DND-41 (cell line): ENCODE measurements around the gene PFDN1.
A peak's percentile ranks its signal among the peaks of the same experiment; 100 is the strongest.

ENCODE experiments used
- ATAC-seq: fragments of 200-7000 bp; cut with Tn5 transposase; 3 replicates; pipeline ENCODE4 v1.9.1; 2021; ENCODE audit warnings: low read depth; ENCODE audit not compliant: insufficient read depth
- DNase-seq: peaks from one replicate; pipeline ENCODE4 v3.0.0-alpha.2; 2020
- H2AFZ ChIP-seq: 2 replicates; pipeline ENCODE4 v1.6.0; 2012; ENCODE audit warnings: low read depth, low read length
- H3K27ac ChIP-seq: 2 replicates; pipeline ENCODE4 v1.5.1; 2012; ENCODE audit warnings: low read length, inconsistent platforms
- H3K27me3 ChIP-seq: fragments of 200-600 bp; sonication (generic); 2 replicates; pipeline ENCODE4 v1.6.0; 2012; ENCODE audit warnings: low read length, mild to moderate bottlenecking, inconsistent platforms; ENCODE audit not compliant: insufficient read depth, poor library complexity
- H3K36me3 ChIP-seq: 2 replicates; pipeline ENCODE4 v1.5.1; 2012; ENCODE audit warnings: low read length, inconsistent platforms; ENCODE audit not compliant: insufficient read depth
- H3K4me1 ChIP-seq: 2 replicates; pipeline ENCODE4 v1.5.1; 2012; ENCODE audit warnings: mild to moderate bottlenecking, low read length; ENCODE audit not compliant: insufficient read depth
- H3K4me2 ChIP-seq: 2 replicates; pipeline ENCODE4 v1.6.0; 2012; ENCODE audit warnings: mild to moderate bottlenecking, moderate library complexity, low read length, inconsistent platforms; ENCODE audit not compliant: insufficient read depth
- H3K4me3 ChIP-seq, 2 experiments: fragments of 200-600 bp in 1 of 2; shearing (Covaris generic) in 1 of 2; 2 replicates each; pipeline ENCODE4 v1.5.1; 2012 to 2016; ENCODE audit warnings: inconsistent platforms in 2 of 2, low read length in 2 of 2, mild to moderate bottlenecking in 2 of 2, low read depth in 1 of 2, moderate library complexity in 1 of 2
- H3K79me2 ChIP-seq: 2 replicates; pipeline ENCODE4 v1.6.0; 2012; ENCODE audit warnings: low read length, inconsistent platforms; ENCODE audit not compliant: insufficient read depth
- H3K9ac ChIP-seq: 2 replicates; pipeline ENCODE4 v1.6.0; 2012; ENCODE audit warnings: low read depth, mild to moderate bottlenecking, inconsistent platforms, low read length, moderate library complexity
- H3K9me3 ChIP-seq: 2 replicates; pipeline ENCODE4 v1.5.1; 2012; ENCODE audit warnings: low read length, moderate library complexity, mild to moderate bottlenecking, inconsistent platforms; ENCODE audit not compliant: insufficient read depth, severe bottlenecking
- H4K20me1 ChIP-seq: 2 replicates; pipeline ENCODE4 v1.6.0; 2012; ENCODE audit warnings: low read length; ENCODE audit not compliant: insufficient read depth
- CTCF ChIP-seq: IDR thresholded peaks from 2 replicates; pipeline ENCODE4 v1.5.1; 2012; ENCODE audit warnings: borderline replicate concordance, low read length, moderate library complexity, mild to moderate bottlenecking; ENCODE audit not compliant: poor library complexity, severe bottlenecking; ENCODE audit errors: extremely low read depth
- EZH2 ChIP-seq: IDR thresholded peaks from 3 replicates; pipeline ENCODE4 v1.6.1; 2012; ENCODE audit warnings: borderline replicate concordance, low read depth, mild to moderate bottlenecking, moderate library complexity, low read length, inconsistent platforms; ENCODE audit not compliant: severe bottlenecking

Gene PFDN1

GRCh38 chr5:140298183-140298601 lies 4.7 kb downstream of the PFDN1 start:
- peaks cover 28% of the 10 kb centered on the region for H3K36me3 ChIP-seq
- no peak overlapping the region for H3K27ac ChIP-seq
- no peak overlapping the region for H3K9ac ChIP-seq
- no peak for TF ChIP-seq EZH2
- ATAC-seq (no peak), DNase-seq (no peak)
- H4K20me1 ChIP-seq: peaks cover 5% of the 10 kb centered on the region; the same call in 1 of the 2 replicates
- H3K27me3 ChIP-seq: no peaks in the 10 kb centered on the region
- H3K79me2 ChIP-seq: peaks cover 94% of the 10 kb centered on the region
- no peaks in the 10 kb centered on the region for H3K9me3 ChIP-seq
- no peak overlapping the region for H3K4me3 ChIP-seq
- H3K4me2 ChIP-seq: peak overlapping the region; percentile 19; the same call in 1 of the 2 replicates
- H3K4me1 ChIP-seq: peaks cover 36% of the 10 kb centered on the region
- H2AFZ ChIP-seq: no peak overlapping the region

DNA sequence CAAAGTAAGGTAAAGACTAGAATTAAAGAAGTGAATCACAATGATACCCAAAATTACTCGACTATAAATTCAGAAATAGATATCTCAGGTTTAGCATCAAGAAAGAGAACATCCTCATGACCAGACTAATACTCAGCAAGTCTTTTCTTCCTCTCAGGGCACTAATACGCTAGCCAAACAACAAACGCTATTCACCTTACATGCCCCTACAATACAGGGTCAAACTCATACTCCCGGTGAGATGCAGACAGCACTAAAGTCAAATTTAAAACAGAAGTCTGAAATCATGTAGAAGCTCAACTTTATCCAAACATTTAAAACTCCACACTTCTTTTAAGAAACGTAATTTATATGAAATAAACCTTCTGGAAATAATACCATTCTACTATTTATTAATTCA lies 5.6 kb downstream of the PFDN1 start:
- Histone ChIP-seq H3K36me3 (peaks cover 28% of the 10 kb centered on the region), H3K9ac (no peak overlapping the region), H3K27ac (no peak overlapping the region), H3K4me3 (no peak overlapping the region), H3K4me2 (0 out of 2 replicates have a peak overlapping the region, but pooled peaks have one; percentile 3), H4K20me1 (peaks cover 5% of the 10 kb centered on the region; the same call in 1 of the 2 replicates), H3K4me1 (peaks cover 37% of the 10 kb centered on the region), H3K9me3 (no peaks in the 10 kb centered on the region), H3K27me3 (no peaks in the 10 kb centered on the region), H2AFZ (no peak overlapping the region), H3K79me2 (peaks cover 95% of the 10 kb centered on the region)
- DNase-seq: no peak
- TF ChIP-seq CTCF: no peak
- TF ChIP-seq EZH2: no peak
- ATAC-seq: no peak

DNA sequence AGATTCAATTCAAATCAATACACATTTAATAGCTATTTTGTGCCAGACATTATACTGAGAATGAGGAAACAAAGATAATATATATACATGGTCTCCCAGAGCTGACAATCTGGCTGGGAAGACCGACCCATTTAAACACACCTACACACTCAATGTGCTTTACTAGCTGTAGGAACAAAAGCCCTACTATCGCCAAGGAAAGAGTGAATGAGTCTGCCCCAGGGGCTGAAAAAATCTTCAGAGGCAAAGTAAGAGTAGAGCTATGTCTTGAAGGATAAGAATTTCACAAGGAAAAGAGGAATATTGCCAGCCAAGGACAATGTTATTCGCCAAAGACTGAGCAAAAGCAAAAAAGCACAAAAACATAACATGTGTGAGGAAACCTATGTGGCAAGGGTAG lies 6.6 kb downstream of the PFDN1 start:
- Histone ChIP-seq H3K4me2 (no peak overlapping the region), H3K36me3 (peaks cover 28% of the 10 kb centered on the region), H3K9me3 (no peaks in the 10 kb centered on the region), H3K4me3 (no peak overlapping the region), H2AFZ (no peak overlapping the region), H3K27me3 (no peaks in the 10 kb centered on the region), H3K27ac (no peak overlapping the region), H3K4me1 (peaks cover 27% of the 10 kb centered on the region), H3K79me2 (peaks cover 94% of the 10 kb centered on the region), H4K20me1 (peaks cover 5% of the 10 kb centered on the region; the same call in 1 of the 2 replicates), H3K9ac (no peak overlapping the region)
- ATAC-seq (no peak), DNase-seq (no peak)
- TF ChIP-seq EZH2: no peak
- TF ChIP-seq CTCF: no peak

GRCh38 chr5:140295414-140295813 lies 7.5 kb downstream of the PFDN1 start:
- Histone ChIP-seq H2AFZ (no peak overlapping the region), H3K36me3 (peaks cover 24% of the 10 kb centered on the region), H3K4me3 (no peak overlapping the region), H3K4me1 (peaks cover 19% of the 10 kb centered on the region), H3K27me3 (no peaks in the 10 kb centered on the region), H3K4me2 (no peak overlapping the region), H3K27ac (no peak overlapping the region), H4K20me1 (peaks cover 5% of the 10 kb centered on the region; the same call in 1 of the 2 replicates), H3K79me2 (peaks cover 94% of the 10 kb centered on the region), H3K9ac (no peak overlapping the region), H3K9me3 (no peaks in the 10 kb centered on the region)
- ATAC-seq: peak; percentile 22; the same call in 1 of the 3 replicates
- no peak for DNase-seq
- TF ChIP-seq CTCF (no peak), EZH2 (no peak)
